Stromal cell of bone marrow (primary cell): Measurements from ENCODE around the gene CEP250.
A peak's percentile ranks its signal among the peaks of the same experiment; 100 is the strongest.
"Not testable (repeated sequence)": the region's sequence is repeated elsewhere in the genome, so short reads cannot be mapped to it uniquely, and the experiment has no call there.

Source experiments
- DNase-seq: peaks from one replicate; pipeline ENCODE4 v3.0.0-alpha.2; 2012; ENCODE audit warnings: low read depth

CEP250 gene

DNA sequence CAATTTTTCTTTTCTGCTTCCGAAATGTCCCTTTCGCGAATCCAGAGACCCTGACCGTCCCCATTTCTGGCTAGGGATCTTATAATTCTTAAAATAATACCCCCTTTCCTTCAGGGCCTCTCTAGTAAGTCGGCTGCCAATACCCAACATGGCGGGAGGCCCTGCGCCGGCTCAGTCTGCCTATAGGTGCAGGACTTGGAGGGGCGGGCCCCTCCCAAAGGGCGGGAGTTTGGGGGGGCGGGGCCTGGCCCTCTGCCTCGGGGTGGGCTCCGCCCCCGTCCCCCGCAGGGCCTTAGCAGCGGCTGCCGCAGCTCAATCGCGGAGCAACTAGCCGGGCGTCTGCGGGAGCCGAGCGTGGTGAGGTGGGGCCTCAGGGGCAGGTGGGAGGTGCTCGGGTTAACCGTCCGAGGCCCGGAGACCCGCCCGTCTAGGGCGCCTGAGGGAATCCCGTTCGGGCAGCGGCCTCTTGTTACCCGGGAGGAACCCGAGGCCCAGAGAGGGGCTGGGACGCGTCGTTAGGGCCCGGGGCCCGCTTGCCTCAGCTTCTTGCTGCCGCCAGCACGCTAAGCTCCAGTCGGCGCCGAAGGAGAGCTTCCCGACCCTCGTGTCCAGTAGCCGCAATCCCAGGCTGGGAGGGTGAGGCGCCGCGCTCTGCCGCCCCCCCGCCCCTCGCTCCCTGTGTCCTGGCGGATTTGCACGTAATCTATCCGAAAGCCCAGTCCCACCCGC, at the start of gene CEP250:
TSS of gene CEP250 (plus strand) at position 718 of the 729 bp plus-strand sequence. CDS start 6,770 bp downstream, outside the sequence.
- peak; percentile 86 for DNase-seq

DNA sequence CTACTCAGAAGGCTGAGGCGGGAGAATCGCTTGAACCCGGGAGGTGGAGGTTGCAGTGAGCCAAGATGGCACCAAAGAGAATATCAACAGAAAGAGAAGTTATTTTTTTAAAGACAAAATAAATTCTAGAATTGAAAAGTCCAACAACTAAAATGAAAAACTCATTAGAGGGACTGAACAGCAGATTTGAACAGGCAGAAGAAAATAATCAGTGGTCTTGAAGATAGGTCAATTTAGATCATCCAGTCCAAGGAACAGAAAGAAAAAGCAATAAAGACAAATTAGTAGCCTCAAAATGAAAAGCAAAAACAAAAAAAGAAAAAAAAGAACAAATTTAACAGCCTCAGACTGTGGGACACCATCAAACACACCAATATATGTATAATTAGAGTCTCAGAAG, 49.6 kb upstream of the CEP250 start:
- DNase-seq = no peak

- DNase-seq = no peak
Observed at GRCh38 chr20:35408270-35408669, 47.1 kb upstream of the CEP250 start.

DNA sequence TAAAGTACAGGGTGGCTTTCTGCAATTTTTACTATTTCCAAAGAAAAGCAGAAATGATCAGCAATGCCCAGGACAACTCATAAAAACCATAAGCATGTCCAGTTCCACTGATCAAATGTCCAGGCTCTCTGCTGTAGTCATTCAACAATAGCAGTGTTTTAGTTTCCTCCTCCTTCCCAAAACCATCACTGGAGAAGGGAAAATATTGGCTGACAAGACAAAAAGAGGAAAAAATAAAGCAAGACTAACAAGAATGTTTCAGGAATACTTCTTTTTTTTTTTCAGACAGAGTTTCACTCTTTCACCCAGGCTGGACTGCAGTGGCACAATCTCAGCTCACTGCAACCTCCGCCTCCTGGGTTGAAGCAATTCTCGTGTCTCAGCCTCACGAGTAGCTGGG, 45.9 kb upstream of the CEP250 start:
- DNase-seq = no peak

DNA sequence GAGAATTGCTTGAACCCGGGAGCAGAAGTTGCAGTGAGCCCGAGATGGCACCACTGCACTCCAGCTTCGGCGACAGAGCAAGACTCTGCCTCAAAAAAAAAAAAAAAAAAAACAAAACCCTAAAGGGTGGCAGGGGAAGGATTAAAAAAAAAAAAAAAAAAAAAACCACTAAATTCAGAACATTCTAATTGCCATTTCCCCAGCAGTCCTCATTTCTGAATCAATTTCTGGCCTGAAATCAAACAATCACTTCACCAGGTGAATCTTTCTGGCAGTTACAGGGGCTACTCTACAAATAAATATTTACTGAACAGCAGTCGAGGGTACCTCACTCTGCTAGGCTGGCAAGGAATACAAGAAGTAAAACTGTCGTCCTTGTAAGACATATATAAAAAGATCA, 44.8 kb upstream of the CEP250 start:
- DNase-seq = no peak

DNA sequence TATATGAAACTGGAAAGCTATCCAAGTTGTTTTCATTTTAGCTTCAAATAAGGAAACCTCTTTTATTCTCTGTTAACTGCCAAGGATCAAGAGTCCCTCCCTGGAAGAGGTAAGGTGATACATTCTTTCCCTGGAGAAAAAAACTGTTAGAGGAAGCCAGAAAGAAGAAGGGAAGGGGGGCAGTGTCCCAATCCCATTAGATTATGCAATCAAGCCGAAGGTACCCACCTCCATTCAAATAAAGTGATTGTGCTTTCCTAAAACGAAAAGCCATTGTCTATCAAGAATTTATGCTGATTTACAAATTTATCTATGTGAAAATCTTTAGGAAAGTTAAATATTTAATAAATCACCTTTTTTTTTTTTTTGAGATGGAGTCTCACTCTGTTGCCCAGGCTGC, 34.1 kb upstream of the CEP250 start:
- no peak for DNase-seq

DNA sequence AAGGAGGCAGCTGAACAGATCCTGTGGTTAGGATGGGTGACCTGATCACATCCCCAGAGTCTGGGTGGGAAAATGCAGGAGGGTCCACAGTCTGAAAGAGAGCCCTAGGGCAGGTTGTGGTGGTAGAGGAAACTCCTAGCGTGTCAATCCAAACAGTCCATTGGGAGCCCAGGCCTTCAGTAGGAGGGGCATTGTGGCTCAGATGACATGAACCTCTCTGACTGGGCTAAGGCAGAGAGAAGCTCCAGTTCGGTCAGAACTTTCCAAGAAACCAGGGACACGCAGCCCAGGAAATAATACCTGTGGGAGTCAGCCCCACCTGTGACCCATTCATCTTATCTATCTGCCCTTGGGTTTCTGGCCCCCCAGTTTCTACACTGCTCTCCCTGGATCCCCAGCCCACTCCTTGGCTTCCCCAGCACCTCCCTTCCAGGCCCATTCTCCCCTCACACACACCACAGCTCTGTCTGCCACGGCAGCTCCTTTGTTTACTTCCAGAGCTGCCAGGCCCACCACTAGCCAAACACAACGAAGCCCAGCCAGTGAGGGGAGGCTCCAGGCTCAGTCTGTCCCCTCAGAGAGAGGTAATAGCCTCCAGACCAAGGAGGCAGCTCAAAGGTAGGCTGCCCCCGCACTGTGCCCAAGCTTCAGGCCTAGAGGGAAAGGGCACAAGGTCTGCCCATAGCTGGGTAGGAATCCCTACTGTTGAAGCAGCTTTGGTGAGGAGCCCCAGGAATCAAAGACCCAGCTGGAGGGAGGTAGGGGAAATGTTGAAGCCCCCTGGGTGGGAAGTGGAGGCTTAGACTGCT, 23.6 kb upstream of the CEP250 start:
- no peak for DNase-seq

- DNase-seq = no peak
Observed at GRCh38 chr20:35432430-35432735, 23.0 kb upstream of the CEP250 start.

- DNase-seq = no peak
Observed at GRCh38 chr20:35433337-35433736, 22.1 kb upstream of the CEP250 start.

- DNase-seq = no peak
Observed at GRCh38 chr20:35434085-35435005, 21.1 kb upstream of the CEP250 start.

DNA sequence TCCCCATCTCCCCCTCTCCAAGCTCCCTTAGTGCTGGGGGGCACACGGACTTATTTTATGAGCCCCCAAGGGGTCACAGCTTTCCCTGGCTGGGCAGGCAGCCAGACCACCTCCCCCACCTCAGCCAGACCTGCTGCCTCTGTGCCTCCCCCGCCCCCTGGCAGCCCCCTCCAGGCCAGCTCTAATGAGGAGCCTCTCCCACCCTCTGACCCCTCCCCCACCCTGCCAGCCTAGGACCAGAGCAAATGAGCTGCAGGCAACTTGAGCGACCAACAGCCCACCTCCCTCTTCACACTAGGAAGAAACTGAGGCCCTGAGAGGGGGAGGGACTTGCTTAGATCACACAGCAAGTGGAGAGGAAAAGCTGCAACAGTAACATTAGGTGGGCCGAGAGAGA, 19.2 kb upstream of the CEP250 start:
- DNase-seq = no peak

DNA sequence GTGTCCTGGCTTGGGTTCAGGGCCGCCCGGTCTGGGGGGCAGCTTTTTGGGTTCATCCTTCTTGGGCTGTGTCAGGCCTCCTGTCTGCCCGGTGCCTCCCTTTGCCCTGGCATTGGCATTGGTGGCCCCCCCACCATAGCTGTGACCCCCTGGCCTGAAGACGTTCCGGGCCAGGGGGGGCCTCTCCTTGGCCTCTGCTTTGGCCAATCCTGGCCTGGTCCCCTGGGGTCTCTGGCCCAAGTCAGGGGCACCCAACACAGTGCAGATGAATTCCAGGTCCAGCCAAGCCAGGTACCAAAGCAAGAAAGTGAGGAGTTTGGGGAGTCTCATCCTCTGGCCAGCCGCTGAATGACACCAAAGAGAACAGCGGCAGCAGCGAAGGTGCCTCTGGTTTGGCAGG, 17.8 kb upstream of the CEP250 start:
- no peak for DNase-seq

- DNase-seq = peak; percentile 78
Observed at GRCh38 chr20:35443003-35443402, 12.4 kb upstream of the CEP250 start.

- no peak for DNase-seq
Observed at GRCh38 chr20:35444226-35444625, 11.2 kb upstream of the CEP250 start.

DNA sequence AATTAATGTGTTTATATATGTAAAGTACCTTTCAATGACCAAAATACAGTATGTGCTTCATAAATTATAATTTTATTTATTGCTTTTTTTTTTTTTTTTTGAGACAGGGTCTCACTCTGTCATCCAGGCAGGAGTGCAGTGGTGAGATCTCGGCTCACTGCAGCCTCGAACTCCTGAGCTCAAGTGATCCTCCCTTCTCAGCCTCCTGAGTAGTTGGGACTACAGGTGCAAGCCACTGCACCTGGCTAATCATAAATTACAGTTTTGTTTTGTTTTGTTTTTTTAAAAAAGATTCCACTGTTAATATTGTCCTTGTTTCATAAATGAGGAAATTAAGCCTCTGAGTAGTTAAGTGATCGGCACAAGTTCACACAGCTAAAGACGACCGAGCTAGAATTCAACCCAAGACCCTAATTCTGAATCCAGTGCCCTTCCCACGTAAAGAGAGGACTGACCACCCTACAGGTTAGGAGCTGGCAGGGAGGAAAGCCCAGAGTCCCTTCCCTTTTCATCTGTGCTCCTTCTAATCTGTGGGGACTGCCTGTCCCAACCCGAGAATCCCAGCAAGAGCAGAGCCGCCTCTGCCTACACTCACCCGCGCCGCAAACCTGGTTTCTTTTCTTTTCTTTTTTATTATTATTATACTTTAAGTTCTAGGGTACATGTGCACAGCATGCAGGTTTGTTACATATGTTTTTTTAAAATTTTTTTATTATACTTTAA, 8.9 kb upstream of the CEP250 start:
- DNase-seq = no peak

DNA sequence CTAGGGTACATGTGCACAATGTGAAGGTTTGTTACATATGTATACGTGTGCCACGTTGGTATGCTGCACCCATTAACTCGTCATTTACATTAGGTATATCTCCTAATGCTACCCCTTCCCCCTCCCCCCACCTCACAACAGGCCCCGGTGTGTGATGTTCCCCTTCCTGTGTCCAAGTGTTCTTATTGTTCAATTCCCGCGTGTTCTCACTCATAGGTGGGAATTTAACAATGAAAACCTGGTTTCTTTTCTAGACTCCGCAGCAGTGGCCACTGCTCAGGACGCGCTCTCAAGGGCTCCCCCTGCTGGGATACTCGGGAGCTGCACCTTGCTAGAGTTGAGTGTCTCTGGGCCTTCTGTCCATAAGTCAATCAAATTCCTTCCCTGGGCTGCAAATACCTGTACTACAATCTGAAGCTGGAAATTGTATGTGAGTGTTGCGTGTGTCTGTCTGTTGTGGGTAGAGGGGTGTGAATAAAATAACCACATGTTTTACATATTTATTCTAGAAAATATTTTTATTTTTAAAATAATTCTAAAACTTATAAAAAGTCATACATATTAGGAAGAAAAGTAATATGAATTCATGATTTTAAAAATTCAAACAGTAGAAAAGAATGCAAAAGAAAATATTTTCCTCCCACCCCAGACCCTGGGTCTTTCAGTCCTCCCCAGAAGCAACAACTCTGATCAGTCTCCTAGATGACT, 8.2 kb upstream of the CEP250 start:
- DNase-seq = peak; percentile 64

DNA sequence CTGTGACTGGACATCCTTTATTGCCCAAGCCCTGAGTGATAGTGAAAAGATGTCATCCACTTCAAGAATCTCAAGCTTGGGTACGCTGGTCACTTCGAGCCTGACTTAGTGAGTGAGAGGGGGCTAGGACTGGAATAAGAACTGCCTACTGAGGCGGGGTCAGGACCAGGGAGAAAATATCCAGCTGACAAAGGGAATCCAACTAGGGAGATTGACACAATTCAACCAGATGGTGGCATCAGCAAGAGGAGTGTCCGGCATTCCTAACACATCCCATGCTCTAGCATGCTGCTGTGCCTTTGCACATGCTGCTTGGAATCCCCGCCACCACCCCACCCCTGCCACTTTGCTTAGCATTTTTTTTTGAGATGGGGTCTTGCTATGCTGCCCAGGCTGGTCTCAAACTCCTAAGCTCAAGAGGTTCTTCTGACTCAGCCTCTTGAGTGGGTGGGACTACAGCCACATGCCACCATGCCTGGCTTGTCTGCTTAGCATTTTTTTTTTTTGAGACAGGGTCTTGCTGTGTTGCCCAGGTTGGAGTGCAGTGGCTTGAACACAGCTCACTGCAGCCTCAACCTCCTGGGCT, 6.5 kb upstream of the CEP250 start:
- DNase-seq = no peak

DNA sequence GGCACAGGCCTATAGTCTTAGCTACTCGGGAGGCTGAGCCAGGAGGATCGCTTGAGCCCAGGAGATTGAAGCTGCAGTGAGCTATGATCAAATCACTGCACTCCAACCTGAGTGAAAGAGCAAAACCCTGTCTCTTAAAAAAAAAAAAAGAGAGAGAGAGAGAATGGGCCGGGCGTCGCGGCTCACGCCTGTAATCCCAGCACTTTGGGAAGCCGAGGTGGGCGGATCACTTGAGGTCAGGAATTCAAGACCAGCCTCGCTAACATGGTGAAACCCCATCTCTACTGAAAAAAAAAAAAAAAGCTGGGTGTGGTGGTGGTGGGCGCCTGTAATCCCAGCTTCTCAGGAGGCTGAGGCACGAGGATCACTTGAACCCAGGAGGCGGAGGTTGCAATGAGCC, 5.5 kb upstream of the CEP250 start:
- DNase-seq = not testable (repeated sequence)

- DNase-seq = no peak
Observed at GRCh38 chr20:35451295-35451694, 4.1 kb upstream of the CEP250 start.

GRCh38 chr20:35453647-35454046, 1.8 kb upstream of the CEP250 start:
- no peak for DNase-seq

DNA sequence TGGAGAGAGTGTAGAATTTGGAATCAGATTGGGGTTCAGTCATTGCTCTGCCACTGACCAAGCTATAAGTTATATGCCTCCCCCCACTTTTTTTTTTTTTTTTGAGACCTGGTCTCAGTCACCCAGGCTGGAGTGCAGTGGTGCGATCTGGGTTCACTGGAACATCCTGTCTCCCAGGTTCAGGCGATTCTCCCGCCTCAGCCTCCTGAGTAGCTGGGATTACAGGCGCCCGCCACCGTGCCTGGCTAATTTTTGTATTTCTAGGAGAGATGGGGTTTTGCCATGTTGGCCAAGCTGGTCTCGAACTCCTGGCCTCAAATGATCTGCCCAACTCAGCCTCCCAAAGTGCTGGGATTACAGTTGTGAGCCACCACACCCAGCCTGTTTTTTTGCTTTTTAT, 1.3 kb downstream of the CEP250 start:
- not testable (repeated sequence) for DNase-seq
